GM18951 (cell line): ENCODE results near the gene NR2F2.

ENCODE experiments used
- POLR2A ChIP-seq: IDR thresholded peaks from 4 replicates; pipeline ENCODE4 v1.6.1; 2011; ENCODE audit warnings: mild to moderate bottlenecking; ENCODE audit not compliant: insufficient read length, insufficient read depth; ENCODE audit errors: extremely low read depth
- in situ Hi-C: fragments of 300-500 bp; cut with MboI; formaldehyde crosslinking; loops from one replicate; pipeline ENCODE4 v1.12.0; 2022; ENCODE audit warnings: low sequenced_read_pairs, mixed read lengths, inconsistent platforms; ENCODE audit not compliant: unreplicated experiment

NR2F2 gene

GRCh38 chr15:96309143-96309660, 21.3 kb upstream of the NR2F2 start:
- TF ChIP-seq POLR2A: no peak
- in situ Hi-C loops: no loop called here

GRCh38 chr15:96311256-96311955, 19.1 kb upstream of the NR2F2 start:
- TF ChIP-seq POLR2A: no peak
- in situ Hi-C loops: no loop called here

DNA sequence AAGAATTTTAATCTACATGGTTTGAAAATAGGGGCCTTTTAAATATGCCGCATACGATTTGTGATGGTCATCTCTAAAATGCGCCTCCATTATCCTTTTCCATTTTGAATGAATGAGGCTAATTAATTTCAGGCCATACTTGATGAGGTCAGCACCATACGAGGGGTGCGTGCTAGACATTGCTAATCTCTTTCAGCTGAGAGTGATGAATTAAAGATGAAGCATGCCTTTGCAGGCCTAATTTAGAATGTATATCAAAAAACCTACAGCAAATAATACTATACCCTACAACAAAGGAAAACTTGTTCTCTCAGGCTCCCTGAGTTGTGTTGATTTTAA, 18.6 kb upstream of the NR2F2 start:
- no peak for TF ChIP-seq POLR2A
- in situ Hi-C loops: no loop called here

GRCh38 chr15:96312641-96313335, 17.7 kb upstream of the NR2F2 start:
- TF ChIP-seq POLR2A: no peak
- in situ Hi-C loops: no loop called here

DNA sequence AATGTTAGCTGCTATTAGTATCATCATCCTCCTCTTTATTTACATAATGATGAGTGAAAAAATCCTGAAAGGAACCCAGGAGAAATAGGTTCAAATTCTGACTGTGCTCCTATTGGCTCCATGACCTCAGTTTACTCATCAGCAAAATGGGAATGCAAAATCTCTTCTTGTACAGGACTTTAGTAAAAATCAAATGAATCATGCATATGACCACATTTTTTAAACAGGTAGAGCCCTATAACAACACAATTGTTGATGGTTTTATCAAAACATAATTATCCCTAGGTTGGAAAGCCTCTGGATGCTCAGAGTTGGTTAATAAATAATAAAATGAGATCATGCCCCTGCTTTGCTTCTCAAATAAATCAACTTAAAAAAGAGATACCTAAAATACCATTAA, 16.0 kb upstream of the NR2F2 start:
- in situ Hi-C loops: no loop called here
- no peak for TF ChIP-seq POLR2A

- in situ Hi-C loops: no loop called here
- no peak for TF ChIP-seq POLR2A
Observed at GRCh38 chr15:96314963-96315362, 15.5 kb upstream of the NR2F2 start.

DNA sequence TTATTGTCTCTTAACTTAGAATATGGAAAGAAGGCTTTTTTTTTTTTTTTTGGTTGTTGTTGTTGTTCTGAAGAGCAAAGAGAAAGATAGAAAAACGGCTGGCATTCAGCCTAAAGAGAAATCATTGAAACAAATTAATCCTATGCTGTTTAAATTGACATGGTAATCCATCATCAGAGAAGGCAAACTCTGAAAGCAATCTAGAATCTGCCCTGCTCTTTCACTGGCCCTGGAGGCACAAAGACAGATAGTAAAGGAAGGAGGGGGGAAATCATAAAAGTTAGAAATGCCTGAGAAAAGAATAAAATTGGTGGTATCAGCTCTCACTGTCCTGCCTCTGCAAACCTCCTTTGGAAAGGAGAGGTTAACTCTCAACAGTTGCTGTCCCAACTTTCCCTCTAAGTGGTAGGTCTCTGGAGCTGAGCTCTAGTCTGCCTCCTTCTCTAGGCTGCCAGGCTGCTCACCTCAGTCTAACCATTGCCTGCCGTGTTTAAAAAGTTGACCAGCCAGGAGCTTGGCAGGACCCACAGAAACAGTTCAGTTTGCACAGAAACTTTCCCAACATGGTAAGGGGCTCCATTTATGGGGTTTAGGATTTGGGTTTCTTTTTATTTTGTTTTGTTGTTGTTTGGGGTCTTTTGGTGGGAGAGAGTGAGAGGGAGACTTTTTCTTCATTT, 13.4 kb upstream of the NR2F2 start:
- no peak for TF ChIP-seq POLR2A
- in situ Hi-C loops: no loop called here

DNA sequence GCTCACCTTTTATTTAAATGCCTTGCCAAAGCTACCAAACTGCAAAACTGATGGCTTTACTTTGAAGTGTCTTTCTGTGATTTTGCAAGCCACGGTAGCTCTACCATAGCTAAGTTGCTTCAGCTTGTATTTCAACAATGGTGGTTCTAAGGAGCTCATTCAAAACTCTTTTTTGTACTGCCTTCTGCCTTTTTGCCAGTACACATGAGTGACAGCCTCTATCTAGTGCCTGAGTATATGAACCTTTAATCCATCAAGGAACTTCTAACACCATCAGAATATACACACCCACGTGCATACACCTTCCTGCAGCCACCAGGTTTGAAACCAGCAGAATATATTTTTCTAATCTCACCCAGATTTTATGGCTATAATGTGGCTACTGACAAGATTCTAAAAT, 10.4 kb upstream of the NR2F2 start:
- in situ Hi-C loops: no loop called here
- no peak for TF ChIP-seq POLR2A

DNA sequence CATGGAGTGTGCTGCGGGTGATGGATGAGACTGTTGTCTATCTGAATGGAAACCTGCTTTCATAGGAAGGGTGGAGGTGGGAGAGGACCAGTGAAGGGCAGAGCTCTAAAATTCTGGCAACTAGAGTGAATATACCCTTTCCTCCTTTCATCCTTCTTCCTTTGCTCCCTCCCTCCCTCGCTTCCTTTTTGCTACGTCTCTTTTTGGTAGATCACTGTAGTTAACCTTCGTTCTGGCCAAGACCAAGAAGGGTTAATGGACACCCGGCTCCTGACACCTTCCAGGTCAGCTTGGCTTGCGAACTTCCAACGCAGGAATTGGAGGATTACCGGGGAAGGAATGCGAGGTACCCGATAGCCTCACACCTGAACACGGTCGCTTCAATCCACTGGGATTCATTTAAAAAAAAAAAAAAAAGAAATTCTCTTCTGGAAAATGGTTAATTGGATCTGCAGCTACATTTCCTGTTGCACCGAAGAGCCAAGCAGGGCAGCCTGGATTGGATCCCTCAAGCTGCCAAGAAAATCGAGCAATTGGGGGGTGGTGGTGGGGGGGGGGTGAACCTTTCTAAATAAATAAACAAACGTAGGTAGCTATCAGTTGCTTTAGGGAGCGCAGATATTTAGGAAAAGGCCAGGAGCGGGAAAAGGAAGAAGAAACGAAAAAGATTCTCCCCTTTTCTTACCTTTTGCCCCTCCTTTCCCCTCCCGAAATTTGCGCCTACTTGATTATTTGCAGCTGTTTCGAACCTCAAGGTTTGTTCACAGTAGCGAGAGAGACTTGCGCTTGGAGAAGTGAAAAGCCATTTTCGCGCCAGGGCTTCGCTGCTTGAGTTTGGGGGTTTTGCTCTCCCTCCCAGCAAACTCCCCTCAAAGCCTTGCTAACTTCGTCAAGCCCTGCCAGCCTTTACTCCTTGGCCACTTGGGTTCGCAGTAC, 9.5 kb upstream of the NR2F2 start:
- no peak for TF ChIP-seq POLR2A
- in situ Hi-C loops: no loop called here

DNA sequence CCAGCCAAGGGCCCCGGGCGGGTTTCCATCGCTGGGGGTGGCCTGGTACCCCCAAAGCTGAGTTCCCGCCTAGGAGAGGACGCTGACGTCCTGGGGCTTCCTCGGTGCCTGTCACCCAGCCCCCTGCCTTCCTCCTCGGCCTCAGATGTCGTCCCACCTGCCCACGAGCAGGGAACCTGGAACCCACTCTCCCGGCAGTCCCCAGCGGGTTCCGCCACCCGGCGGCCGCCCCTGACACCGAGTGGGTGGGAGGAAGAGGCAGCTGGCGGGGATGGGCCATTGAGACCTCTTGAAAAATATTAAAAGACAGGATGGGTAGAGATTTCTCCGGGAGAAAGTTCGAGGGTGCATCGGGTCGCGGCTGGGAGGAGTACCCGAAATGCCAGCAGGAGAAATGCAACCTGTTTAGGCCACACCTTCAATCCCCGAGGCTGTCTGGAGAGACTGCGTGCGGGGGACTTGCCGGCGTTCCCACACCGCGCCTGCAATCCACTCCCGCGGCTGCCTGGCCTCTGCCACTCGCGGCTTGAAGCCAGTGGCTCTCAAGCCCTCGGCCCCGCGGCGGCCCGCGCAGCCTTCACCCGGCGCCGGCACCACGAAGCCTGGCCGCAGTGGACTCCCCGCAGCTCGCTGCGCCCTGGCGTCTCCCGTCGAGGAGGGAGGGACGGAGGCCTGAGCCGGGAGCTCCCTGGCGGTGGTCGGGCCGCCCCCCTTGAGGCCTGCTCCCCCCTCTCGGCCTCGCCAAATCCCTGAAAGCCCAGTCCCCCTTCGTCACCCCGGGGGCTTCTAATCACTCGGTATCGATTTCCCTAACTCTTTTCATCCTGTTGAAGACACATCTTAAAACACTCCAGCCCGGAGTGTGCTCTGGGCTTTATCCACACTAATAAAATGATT, 8.6 kb upstream of the NR2F2 start:
- TF ChIP-seq POLR2A: no peak
- in situ Hi-C loops: no loop called here

DNA sequence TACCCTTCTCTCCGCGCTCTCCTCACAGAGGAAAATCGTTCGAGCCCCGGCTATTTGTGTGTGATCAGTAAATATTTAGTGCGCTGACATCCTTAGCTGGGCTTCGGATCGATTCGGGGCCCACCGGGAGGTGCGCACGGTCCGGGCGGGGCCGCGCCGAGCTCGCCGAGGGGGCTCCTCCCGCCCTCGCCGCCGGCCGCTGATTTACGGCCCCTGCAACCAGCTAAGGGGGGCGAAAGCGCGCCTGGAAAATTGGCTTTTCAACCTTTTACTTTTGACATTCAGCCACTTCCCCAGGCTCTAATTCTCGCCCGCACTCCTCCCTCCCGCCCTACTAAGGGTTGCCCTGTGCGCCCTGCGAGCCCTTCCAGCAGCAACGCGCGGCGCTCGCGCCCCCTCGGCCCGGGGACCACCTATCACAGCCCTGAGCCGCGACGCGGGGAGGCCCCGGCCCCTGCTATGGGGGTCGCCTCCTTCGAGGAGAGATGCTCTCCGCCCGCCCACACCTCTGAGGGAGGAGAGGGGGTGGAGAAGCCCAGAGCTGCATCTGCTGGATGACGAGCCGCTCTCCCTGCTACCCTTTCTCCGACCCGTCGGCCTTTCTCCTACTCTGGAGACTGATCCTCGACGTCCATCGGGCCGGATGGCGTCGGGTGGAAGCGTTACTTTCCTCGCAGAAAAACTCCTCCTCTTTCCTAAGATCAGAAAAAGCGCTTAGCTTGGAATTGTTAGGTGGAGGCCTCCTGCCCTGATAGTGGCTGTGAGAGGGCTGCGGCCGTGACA, 7.8 kb upstream of the NR2F2 start:
- in situ Hi-C loops: no loop called here
- TF ChIP-seq POLR2A: no peak

GRCh38 chr15:96323319-96324145, 7.0 kb upstream of the NR2F2 start:
- in situ Hi-C loops: no loop called here

More at GRCh38 chr15:96323319-96324145, 7.0 kb upstream of the NR2F2 start:
- no peak for TF ChIP-seq POLR2A
